GM19455 (cell line): Measurements from ENCODE around the gene CTIF.

ENCODE experiments used
- ATAC-seq: cut with Tn5 transposase; IDR thresholded peaks from one replicate; pipeline ENCODE4 v1.9.1; 2021; ENCODE audit not compliant: unreplicated experiment

CTIF gene

DNA sequence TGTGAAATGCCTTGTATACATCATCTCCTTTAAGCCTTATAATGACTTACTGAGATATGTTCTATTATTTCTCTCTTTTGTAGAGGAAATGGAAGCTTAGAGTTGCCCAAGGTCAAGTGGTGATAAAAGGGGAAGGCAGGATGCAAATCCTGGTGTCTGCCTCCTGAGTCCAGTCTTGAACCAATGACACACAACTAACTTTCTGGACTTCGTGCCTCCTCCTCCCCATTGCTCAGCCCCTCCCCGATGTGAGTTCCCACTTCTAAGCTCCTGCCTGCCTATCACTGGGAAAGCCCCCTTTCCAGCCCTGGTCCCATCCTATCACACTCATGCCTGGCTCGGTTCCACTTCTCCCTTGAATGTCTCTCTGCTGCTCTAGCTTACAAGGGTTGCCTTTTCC lies 6.9 kb upstream of the CTIF start:
- no peak for ATAC-seq

DNA sequence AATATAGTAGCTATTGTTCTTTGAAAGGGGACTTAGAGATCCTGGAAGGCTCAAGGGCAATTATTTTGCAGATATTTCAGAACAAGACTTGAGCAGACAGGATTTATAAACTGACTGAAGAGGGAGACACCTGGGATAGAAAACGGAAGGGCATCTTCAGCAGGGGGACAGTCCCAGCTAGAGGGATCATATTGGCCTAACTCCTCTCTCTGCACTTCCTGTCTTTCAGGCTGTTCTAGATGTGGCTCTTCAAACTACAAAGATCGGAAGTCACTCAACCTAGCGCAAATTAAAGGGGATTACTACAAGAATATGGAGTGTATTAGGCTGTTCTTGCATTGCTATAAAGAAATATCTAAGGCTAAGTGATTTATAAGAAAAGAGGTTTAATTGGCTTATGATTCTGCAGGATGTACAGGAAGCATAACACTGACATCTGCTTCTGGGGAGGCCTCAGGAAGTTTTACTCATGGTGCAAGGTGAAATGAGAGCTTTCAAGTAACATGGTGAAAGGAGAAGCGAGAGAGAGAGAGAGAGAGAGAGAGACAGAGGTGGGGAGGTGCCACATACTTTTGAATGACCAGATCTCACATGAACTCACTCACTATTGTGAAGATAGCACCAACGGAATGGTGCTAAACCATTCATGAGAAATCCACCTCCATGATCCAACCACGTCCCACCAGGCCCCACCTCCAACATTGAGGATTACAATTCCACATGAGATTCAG lies 5.3 kb upstream of the CTIF start:
- no peak for ATAC-seq

- ATAC-seq = no peak
Observed at GRCh38 chr18:48534364-48534763, 4.5 kb upstream of the CTIF start.

DNA sequence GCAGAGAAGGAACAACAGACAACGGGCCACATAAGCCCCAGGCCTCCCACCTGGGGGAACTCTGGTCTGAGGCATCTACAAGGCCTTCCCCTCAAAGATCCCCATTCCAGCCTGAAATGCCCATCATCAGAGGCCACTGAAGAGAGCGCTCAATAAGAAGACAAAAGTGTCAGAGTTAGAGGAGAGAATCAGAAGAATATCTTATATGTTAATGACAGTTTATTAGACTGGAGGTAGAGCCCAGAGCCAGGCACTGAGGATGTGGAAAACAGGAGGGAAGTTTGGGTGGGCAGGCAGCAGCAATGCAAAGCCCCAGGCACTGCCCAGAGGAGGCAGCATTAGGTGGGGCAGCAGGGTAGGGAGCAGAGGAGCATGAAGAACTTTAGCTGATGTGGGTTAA lies 2.9 kb upstream of the CTIF start:
- ATAC-seq = no peak

DNA sequence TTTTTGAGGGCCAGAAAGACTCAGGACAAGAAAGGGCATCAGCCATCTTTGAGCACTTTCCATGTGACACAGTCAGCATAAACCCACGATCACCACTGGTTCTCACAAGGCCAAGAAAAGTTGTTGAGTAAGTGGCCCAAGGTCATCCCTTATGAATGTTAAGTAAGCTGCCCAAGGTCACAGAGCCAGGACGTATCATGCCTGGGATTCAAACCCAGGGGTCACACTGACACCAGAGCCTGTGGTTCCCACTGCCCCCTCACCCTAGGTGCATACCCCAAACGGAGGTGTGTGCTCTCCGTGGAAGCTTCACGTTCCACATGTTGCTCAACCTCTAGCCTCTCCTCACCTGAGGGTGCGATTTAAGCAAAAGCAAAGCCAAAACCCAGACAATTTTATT lies 2.3 kb upstream of the CTIF start:
- no peak for ATAC-seq

GRCh38 chr18:48539406-48540250 lies 797 bp downstream of the CTIF start:
- ATAC-seq = no peak

- ATAC-seq = no peak
Observed at GRCh38 chr18:48540251-48541025, 1.6 kb downstream of the CTIF start.

- no peak for ATAC-seq
Observed at GRCh38 chr18:48541026-48541746, 2.4 kb downstream of the CTIF start.

DNA sequence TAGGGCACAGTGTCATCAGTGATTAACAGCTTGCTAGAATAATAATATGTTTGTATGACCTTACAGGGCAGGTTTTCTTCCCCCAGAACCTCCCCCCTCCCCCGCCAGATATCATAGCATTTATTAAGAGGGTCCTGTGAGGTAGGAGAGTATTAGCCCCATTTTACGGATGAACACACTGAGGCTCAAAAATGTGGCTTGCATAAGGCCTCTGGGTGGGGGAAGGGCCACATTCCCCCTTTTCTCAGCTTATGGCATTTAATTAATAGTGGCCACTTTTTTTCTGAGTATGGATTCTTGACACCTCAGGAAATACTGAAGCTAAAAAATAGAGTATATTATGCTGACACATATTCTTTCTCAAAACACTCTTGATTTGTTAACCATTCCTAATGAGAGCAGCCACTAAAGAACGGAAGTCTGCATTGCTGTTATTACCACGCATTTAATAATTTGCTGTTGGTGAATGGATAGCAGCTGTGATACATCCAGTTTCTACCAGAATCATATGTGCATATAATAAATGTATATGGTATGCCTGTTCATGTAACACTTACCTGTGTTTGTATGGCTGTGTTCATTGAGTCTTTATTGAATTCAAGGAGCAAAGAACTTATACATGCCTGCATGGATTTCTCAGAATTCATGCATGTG lies 3.0 kb downstream of the CTIF start:
- ATAC-seq = no peak

DNA sequence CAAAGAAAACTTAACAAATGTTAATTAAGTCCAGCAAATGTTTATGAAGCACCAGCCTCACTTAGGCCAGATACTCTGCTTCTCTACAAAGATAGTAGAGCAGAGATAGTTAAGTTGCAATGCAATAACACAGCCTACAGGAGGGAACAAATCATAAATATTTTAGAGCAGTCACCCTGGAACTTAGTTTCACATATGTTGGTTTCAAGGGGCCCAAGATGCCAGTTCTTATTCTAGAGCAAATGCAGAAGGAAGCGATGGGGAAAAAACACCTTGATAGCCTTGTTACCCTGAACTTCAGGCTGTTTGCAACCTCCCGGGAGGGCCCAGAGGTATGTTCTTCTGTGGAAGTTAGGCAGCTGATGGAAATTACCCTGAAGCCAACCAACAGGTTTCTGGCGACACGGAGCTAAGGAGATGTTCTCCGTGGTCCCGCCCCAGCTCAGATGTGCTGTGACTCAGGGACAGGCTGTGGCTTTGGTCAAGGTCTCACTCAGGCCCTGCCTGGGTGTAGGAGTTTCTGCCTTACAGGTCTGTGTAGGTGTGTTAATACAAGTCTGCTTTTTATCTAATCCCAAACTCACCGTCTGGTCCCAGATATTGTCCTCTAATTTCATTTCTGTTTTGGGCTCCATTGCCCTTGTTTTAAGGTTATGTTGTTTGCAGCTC lies 3.8 kb downstream of the CTIF start:
- no peak for ATAC-seq

DNA sequence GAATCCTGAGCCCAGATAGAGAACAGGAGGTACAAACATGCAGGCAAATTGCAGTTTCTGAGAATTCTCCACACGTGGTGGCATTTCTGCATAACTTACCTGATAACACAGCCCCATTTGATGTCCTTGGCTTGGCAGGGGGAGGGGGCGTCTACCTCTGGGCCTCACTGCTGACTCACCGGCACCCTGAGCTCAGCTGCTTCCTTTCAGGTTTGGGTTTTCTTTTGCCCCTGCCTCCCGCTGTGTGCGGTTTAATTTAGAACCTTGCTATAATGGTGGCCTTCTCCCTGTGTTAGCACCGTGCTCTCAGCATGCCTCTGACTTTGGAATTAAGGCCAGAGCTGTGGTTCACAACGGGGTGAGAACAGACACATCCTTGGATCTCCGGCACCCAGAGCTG lies 4.4 kb downstream of the CTIF start:
- no peak for ATAC-seq

DNA sequence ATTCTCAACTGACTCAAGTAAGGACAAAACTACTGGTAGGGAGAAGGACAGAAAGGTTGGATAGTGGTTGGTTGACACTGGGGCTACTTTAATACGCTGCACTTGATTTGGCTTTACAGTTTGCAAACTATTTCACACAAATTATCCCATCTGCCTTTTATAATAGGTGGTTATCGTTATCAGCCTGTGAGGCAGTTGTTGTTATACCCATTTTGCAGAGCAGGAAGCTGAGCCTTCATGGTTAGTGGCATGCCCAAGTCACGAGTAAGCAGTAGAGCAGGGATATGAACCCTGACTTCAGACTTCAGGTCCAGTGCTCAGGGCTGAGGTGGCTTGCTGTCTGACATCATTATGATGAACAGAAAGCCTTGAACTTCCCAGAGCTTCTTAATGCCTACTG lies 5.3 kb downstream of the CTIF start:
- ATAC-seq = no peak

DNA sequence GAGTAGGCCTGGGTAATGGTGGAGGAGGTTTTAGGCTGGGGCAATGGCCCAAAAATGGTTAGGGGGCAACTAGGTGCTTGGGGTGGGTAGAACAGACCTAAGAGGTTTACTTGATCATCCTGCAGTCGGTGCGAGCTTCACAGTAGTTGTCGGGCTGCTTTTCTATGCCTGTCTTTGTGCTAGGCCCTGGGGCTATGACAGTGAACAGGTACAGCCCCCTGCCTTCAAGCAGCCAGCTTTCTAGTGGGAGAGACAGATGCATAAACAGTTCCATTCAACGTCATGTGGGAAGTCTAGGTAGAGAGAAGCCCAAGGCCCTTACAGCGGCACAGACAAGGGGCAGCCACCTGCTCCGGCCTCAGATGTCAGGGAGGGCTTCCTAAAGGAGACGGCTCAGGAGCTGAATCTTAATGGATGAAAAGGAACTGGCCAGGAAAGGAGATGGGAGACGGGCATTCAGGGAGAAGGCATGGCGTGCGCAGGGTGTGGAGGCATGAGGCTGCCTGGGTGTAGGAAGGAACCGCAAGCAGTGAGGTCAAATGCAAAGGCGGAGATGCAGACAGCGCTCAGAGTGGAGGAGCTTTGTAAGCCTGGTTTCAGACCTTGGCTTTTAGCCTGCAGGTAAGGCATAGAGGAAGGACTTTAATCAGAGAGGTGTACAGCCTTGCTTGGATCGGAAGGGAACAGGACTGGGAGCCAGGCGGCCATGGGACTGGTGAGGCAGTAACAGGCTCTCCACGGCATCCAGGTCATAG lies 6.0 kb downstream of the CTIF start:
- ATAC-seq = no peak

DNA sequence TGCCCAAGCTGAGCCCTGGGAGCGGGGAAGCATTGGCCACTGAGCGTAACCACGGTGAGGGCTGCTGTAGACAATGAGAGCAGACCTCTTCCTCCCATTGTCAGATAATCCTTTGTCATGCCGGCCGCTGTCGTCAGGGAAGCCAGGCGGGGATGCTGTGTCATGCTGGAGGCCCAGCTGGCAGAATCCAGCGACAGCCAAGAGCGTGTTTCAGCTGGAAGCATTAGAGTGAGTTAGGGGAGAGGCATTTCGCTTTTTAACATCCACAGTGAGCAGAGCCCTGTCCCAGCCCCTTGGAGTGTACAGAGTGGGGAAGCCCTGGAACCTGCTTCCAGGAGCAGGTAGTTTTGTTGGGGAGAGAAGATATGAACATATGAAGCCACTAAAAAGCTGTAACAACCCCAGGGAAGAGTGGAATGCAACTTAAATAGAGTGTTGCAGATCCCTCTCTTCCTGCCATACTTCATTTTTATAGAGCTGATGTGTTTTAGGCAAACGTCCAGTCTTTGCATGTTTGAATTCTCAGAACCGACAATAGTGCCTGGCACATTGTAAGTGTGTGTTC lies 7.0 kb downstream of the CTIF start:
- ATAC-seq = no peak

- ATAC-seq = no peak
Observed at GRCh38 chr18:48546396-48546795, 7.6 kb downstream of the CTIF start.

DNA sequence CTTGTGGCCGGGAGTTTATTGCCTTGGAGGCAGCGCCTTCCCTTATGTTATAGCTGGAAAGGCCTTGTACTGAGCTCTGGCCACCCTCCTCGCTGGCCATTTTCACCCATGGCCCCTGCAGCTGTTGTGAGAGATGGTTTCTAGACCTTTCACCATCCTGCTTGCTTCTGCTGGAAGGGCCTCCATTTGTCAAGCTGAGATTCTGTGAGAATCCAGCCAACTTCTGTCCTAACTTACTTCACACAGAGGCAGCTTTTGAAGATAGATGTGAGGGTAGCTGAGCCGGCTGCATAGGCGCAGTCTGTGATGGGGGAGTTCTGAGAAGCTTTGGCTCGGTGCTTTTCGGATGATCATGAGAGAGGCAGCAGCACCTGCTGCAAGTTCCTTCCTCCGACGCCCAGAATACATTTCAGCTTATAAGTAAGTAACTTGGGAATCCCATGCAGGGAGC lies 8.7 kb downstream of the CTIF start:
- no peak for ATAC-seq

DNA sequence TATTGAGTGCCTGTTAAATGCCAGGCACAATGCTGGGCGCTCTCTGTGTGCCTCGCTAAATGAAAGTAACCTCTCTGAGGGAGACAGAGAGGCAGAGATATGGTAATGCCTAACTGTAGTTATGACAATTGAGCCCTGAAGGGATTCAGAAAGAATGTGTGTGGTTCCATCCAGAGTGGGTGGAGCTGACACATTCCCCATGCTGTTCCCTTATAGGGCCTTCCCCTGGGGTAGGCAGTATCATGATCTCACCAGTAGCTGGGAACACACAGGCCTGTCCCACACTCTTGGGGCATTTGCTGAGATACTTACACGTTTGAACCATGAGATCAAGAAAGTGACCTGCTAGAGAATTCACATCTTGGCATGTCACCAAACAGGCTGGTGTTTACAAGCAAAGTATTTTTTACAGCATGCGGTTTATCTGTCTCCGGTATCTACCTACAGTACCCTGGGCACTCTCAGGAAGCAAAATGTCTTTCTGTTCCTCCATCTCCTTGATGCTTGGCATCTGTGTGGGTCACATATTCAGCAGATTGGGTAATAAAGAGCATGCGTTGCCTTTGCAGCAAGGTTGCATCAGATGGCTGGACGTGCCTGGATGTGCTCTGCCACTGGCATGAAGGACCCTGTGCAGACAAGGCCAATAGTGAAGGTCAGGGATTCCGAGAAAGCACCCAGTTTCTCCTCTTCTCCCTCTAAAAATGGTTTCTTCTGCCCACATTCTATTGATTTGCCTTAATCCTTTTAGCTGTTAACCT lies 9.4 kb downstream of the CTIF start:
- no peak for ATAC-seq

- no peak for ATAC-seq
Observed at GRCh38 chr18:48548921-48549320, 10.1 kb downstream of the CTIF start.
